GM12864 (cell line): ENCODE results near the gene SUSD6.
"Not testable (repeated sequence)": the region's sequence is repeated elsewhere in the genome, so short reads cannot be mapped to it uniquely, and the experiment has no call there.

Experiments used
- DNase-seq: peaks from one replicate; pipeline ENCODE4 v3.0.0-alpha.2; 2011; ENCODE audit warnings: low read depth
- H3K4me3 ChIP-seq: 2 replicates; pipeline ENCODE4 v1.5.1; 2011; ENCODE audit warnings: mild to moderate bottlenecking, low read depth, low read length, control low read depth
- CTCF ChIP-seq: IDR thresholded peaks from 2 replicates; pipeline ENCODE4 v1.5.1; 2011; ENCODE audit warnings: low read depth, mild to moderate bottlenecking, moderate library complexity, low read length, control low read depth, inconsistent platforms; ENCODE audit errors: missing control alignments

The SUSD6 gene

GRCh38 chr14:69727860-69728259, 116.5 kb downstream of the SUSD6 start:
- no peak overlapping the region for H3K4me3 ChIP-seq
- no peak for DNase-seq
- no peak for TF ChIP-seq CTCF

- H3K4me3 ChIP-seq, DNase-seq: not testable (repeated sequence)
Measured at GRCh38 chr14:69731919-69732598, 120.7 kb downstream of the SUSD6 start.

GRCh38 chr14:69736405-69736804, 125.0 kb downstream of the SUSD6 start:
- DNase-seq, H3K4me3 ChIP-seq: not testable (repeated sequence)

- no peak overlapping the region for H3K4me3 ChIP-seq
- DNase-seq = no peak
- no peak for TF ChIP-seq CTCF
Measured at GRCh38 chr14:69741055-69741454, 129.7 kb downstream of the SUSD6 start.

- TF ChIP-seq CTCF = no peak
- H3K4me3 ChIP-seq = no peak overlapping the region
- no peak for DNase-seq
Measured at GRCh38 chr14:69749956-69750355, 138.6 kb downstream of the SUSD6 start.

- no peak for TF ChIP-seq CTCF
- no peak overlapping the region for H3K4me3 ChIP-seq
- no peak for DNase-seq
Measured at GRCh38 chr14:69750495-69750894, 139.1 kb downstream of the SUSD6 start.

- DNase-seq = no peak
- H3K4me3 ChIP-seq = no peak overlapping the region
- TF ChIP-seq CTCF = no peak
Measured at GRCh38 chr14:69752773-69753172, 141.4 kb downstream of the SUSD6 start.

- no peak for DNase-seq
- no peak for TF ChIP-seq CTCF
- no peak overlapping the region for H3K4me3 ChIP-seq
Measured at GRCh38 chr14:69753860-69754259, 142.5 kb downstream of the SUSD6 start.
